Caki2 (cell line): ENCODE measurements around the gene LACC1. TPM values are rescaled to one million over a fixed set of nuclear protein-coding genes. Genes with fewer than 3 reads are reported as not detected.
A peak's percentile ranks its signal among the peaks of the same experiment; 100 is the strongest.

ENCODE experiments used
- DNase-seq: peaks from one replicate; pipeline ENCODE4 v3.0.0-alpha.2; 2015; ENCODE audit warnings: low read depth
- in situ Hi-C: cut with HindIII; loops from 2 replicates; pipeline ENCODE4 v1.10.0; 2016; ENCODE audit warnings: low sequenced_read_pairs, low pct_unique_long_range_greater_than_20kb, mixed read lengths
- total RNA-seq: library from RNA; depleted of rRNA; stranded (reverse); fragments of >200 nt; shearing (Covaris generic); gene quantifications from 2 replicates; pipeline ENCODE4 v1.2.3, GENCODE V29; 2014; ENCODE audit warnings: low replicate concordance

The LACC1 gene
- total RNA-seq, 1 experiment from 2014 or later: 5.0 TPM

GRCh38 chr13:43880214-43880855 lies 631 bp downstream of the LACC1 start:
- in situ Hi-C loops: no loop called here
- no peak for DNase-seq

GRCh38 chr13:43880926-43881325 lies 1.2 kb downstream of the LACC1 start:
- no peak for DNase-seq
- in situ Hi-C loops: no loop called here

- no peak for DNase-seq
- in situ Hi-C loops: no loop called here
Observed at GRCh38 chr13:43881580-43881979, 1.9 kb downstream of the LACC1 start.

GRCh38 chr13:43883631-43884030 lies 3.9 kb downstream of the LACC1 start:
- in situ Hi-C loops: no loop called here
- no peak for DNase-seq

- no peak for DNase-seq
- in situ Hi-C loops: no loop called here
Observed at GRCh38 chr13:43884222-43884621, 4.5 kb downstream of the LACC1 start.

- in situ Hi-C loops: no loop called here
- no peak for DNase-seq
Observed at GRCh38 chr13:43894438-43894837, 14.7 kb downstream of the LACC1 start.

- DNase-seq: no peak
- in situ Hi-C loops: no loop called here
Observed at GRCh38 chr13:43895940-43896339, 16.2 kb downstream of the LACC1 start.

GRCh38 chr13:43905435-43906031 lies 25.8 kb downstream of the LACC1 start:
- peak; percentile 46 for DNase-seq
- in situ Hi-C loops: loop anchor here (25.0 kb wide), 1 partner anchor 557 kb away; no protein-coding TSS in a partner anchor

GRCh38 chr13:43908156-43909126 lies 28.7 kb downstream of the LACC1 start:
- DNase-seq: peak; percentile 50
- in situ Hi-C loops: loop anchor here (25.0 kb wide), 1 partner anchor 554 kb away; no protein-coding TSS in a partner anchor

GRCh38 chr13:43910856-43911255 lies 31.2 kb downstream of the LACC1 start:
- in situ Hi-C loops: loop anchor here (25.0 kb wide), 1 partner anchor 551 kb away; no protein-coding TSS in a partner anchor

GRCh38 chr13:43911278-43911677 lies 31.6 kb downstream of the LACC1 start:
- DNase-seq: no peak

More at GRCh38 chr13:43910856-43911255, 31.2 kb downstream of the LACC1 start:
- no peak for DNase-seq

GRCh38 chr13:43911871-43912270 lies 32.2 kb downstream of the LACC1 start:
- no peak for DNase-seq
- in situ Hi-C loops: loop anchor here (25.0 kb wide), 1 partner anchor 550 kb away; no protein-coding TSS in a partner anchor

More at GRCh38 chr13:43911278-43911677, 31.6 kb downstream of the LACC1 start:
- in situ Hi-C loops: loop anchor here (25.0 kb wide), 1 partner anchor 551 kb away; no protein-coding TSS in a partner anchor

GRCh38 chr13:43915451-43915850 lies 35.7 kb downstream of the LACC1 start:
- no peak for DNase-seq
- in situ Hi-C loops: loop anchor here (25.0 kb wide), 1 partner anchor 547 kb away; no protein-coding TSS in a partner anchor

- DNase-seq: no peak
- in situ Hi-C loops: loop anchor here (25.0 kb wide), 1 partner anchor 545 kb away; no protein-coding TSS in a partner anchor
Observed at GRCh38 chr13:43916828-43917227, 37.1 kb downstream of the LACC1 start.

- DNase-seq: no peak
- in situ Hi-C loops: loop anchor here (25.0 kb wide), 1 partner anchor 544 kb away; no protein-coding TSS in a partner anchor
Observed at GRCh38 chr13:43918636-43919035, 38.9 kb downstream of the LACC1 start.

GRCh38 chr13:43920965-43921674 lies 41.4 kb downstream of the LACC1 start:
- in situ Hi-C loops: loop anchor here (25.0 kb wide), 1 partner anchor 541 kb away; no protein-coding TSS in a partner anchor
- no peak for DNase-seq

GRCh38 chr13:43924549-43925245 lies 45.0 kb downstream of the LACC1 start:
- DNase-seq: no peak
- in situ Hi-C loops: loop anchor here (25.0 kb wide), 1 partner anchor 538 kb away; no protein-coding TSS in a partner anchor
